Naive thymus-derived CD4-positive, alpha-beta T cell (primary cell): ENCODE measurements around the gene PCSK7. TPM values are rescaled to one million over a fixed set of nuclear protein-coding genes. Genes with fewer than 3 reads are reported as not detected.
A peak's percentile ranks its signal among the peaks of the same experiment; 100 is the strongest.

Experiments
- ATAC-seq: fragments of 150-1000 bp; cut with Tn5 transposase; 2 replicates; pipeline ENCODE4 v1.10.0; 2021; ENCODE audit warnings: mild to moderate bottlenecking, moderate library complexity
- CTCF ChIA-PET: fragments of 350-600 bp; sonication (Branson Sonifier 250); formaldehyde crosslinking; loops from one replicate; lab custom pipeline; 2021; ENCODE audit warnings: antibody characterized with exemption; lab: Charles Lee
- POLR2A ChIA-PET: fragments of 350-600 bp; sonication (Branson Sonifier 250); formaldehyde crosslinking; loops from one replicate; lab custom pipeline; 2021; ENCODE audit warnings: antibody characterized with exemption, inconsistent platforms; lab: Charles Lee
- DNase-seq, 9 donors: peaks; one replicate each; pipeline versions ENCODE4 v3.0.0 to v3.0.0-alpha.2; 2020 to 2022; ENCODE audit warnings: mixed read lengths in 1 of 9
- H3K27ac ChIP-seq: one replicate; pipeline ENCODE4 v1.7.0; 2013; ENCODE audit warnings: mild to moderate bottlenecking, low read depth, low read length, moderate library complexity
- H3K27me3 ChIP-seq, 2 donors: one replicate each; pipeline ENCODE4 v1.7.0; 2013; ENCODE audit warnings: low read length in 2 of 2, mild to moderate bottlenecking in 2 of 2, moderate library complexity in 2 of 2; ENCODE audit not compliant: control insufficient read depth in 2 of 2, insufficient read depth in 2 of 2
- H3K36me3 ChIP-seq, 3 experiments: 1 replicate in 2 of 3; 2 replicates in 1 of 3; pipeline ENCODE4 v1.7.0; 2013; ENCODE audit warnings: low read length in 3 of 3, mild to moderate bottlenecking in 3 of 3, moderate library complexity in 1 of 3; ENCODE audit not compliant: insufficient read depth in 3 of 3, control insufficient read depth in 2 of 3
- H3K4me1 ChIP-seq, 2 donors: one replicate each; pipeline ENCODE4 v1.7.0; 2013; ENCODE audit warnings: low read length in 2 of 2, mild to moderate bottlenecking in 2 of 2, moderate library complexity in 1 of 2; ENCODE audit not compliant: control insufficient read depth in 2 of 2, insufficient read depth in 2 of 2
- H3K4me3 ChIP-seq: 2 replicates; pipeline ENCODE4 v1.7.0; 2013; ENCODE audit warnings: mild to moderate bottlenecking, low read length
- H3K9me3 ChIP-seq, 3 experiments: 1 replicate in 2 of 3; 2 replicates in 1 of 3; pipeline ENCODE4 v1.7.0; 2013; ENCODE audit warnings: low read length in 3 of 3; ENCODE audit not compliant: control insufficient read depth in 2 of 3
- H3K27ac Mint-ChIP-seq, 9 donors: one replicate each; pipeline ENCODE4 v1.8.0; 2020 to 2022; ENCODE audit warnings: mixed read lengths in 9 of 9, mild to moderate bottlenecking in 8 of 9, moderate library complexity in 5 of 9, inconsistent platforms in 2 of 9
- H3K27me3 Mint-ChIP-seq, 5 donors: one replicate each; pipeline ENCODE4 v1.8.0; 2021 to 2022; ENCODE audit warnings: mixed read lengths in 5 of 5, mild to moderate bottlenecking in 1 of 5
- H3K36me3 Mint-ChIP-seq, 5 donors: one replicate each; pipeline ENCODE4 v1.8.0; 2020 to 2022; ENCODE audit warnings: mixed read lengths in 5 of 5, mild to moderate bottlenecking in 3 of 5, inconsistent platforms in 1 of 5
- H3K4me1 Mint-ChIP-seq, 7 donors: one replicate each; pipeline ENCODE4 v1.8.0; 2020 to 2022; ENCODE audit warnings: mixed read lengths in 7 of 7, mild to moderate bottlenecking in 3 of 7, inconsistent platforms in 1 of 7
- H3K4me3 Mint-ChIP-seq, 10 donors: one replicate each; pipeline ENCODE4 v1.8.0; 2020 to 2022; ENCODE audit warnings: mild to moderate bottlenecking in 10 of 10, mixed read lengths in 10 of 10, moderate library complexity in 6 of 10, inconsistent platforms in 2 of 10
- H3K9me3 Mint-ChIP-seq, 11 donors: one replicate each; pipeline ENCODE4 v1.8.0; 2020 to 2022; ENCODE audit warnings: mixed read lengths in 11 of 11, mild to moderate bottlenecking in 4 of 11, inconsistent platforms in 1 of 11, moderate library complexity in 1 of 11
- intact Hi-C, 2 donors: fragments of 100-400 bp; cut with micrococcal nuclease; formaldehyde crosslinking; loops; one replicate each; pipeline ENCODE4 v1.15.1; 2023
- polyA plus RNA-seq, 2 donors: library from polyadenylated mRNA; unstranded; fragments of 300-500 nt; fragmentation: Illumina TruSeq; gene quantifications; one replicate each; pipeline ENCODE4 v1.2.3, GENCODE V29; 2021
- total RNA-seq, 6 experiments: library from RNA in 5 of 6; stranded (reverse) in 5 of 6; gene quantifications; 1 replicate in 5 of 6; 2 replicates in 1 of 6; pipeline ENCODE4 v1.2.3 and lab custom pipeline; 2021 to 2026

Gene PCSK7
- total and polyA plus RNA-seq, 7 experiments from 2014 or later, result 45.4 to 319 (median 290) TPM

GRCh38 chr11:117197516-117198456, 34.1 kb downstream of the PCSK7 start:
- DNase-seq, result no peak
- no peak for ATAC-seq
- Mint-ChIP-seq H3K4me1 (peaks cover 3 to 12% (median 5%) of the 10 kb centered on the region in 7 donors), H3K4me3 (no peak overlapping the region), H3K36me3 (peaks cover 0 to 4% (median 0%) of the 10 kb centered on the region in 5 donors), H3K9me3 (no peaks in the 10 kb centered on the region), H3K27ac (peak overlapping the region in 6 of 9 donors; percentile 19 to 77 (median 57)), H3K27me3 (no peaks in the 10 kb centered on the region)
- no peaks in the 10 kb centered on the region for H3K9me3 ChIP-seq
- peaks cover 0 to 32% (median 0%) of the 10 kb centered on the region in 3 experiments for H3K36me3 ChIP-seq
- ChIA-PET CTCF (no interaction called here), POLR2A (interaction anchor here (1.2 kb wide), 1 partner anchor 26 kb away, joined by 4 read pairs; no protein-coding TSS in a partner anchor)
- no peak overlapping the region for H3K4me3 ChIP-seq
- no peak overlapping the region for H3K27ac ChIP-seq
- H3K27me3 ChIP-seq, result no peaks in the 10 kb centered on the region
- H3K4me1 ChIP-seq, result no peaks in the 10 kb centered on the region
- intact Hi-C loops, result loop anchor here in 1 of 2 donors (2.0 kb wide), 1 partner anchor 19 kb away; the partner anchor contains the start of gene SIDT2

- no peak overlapping the region for H3K4me3 ChIP-seq
- H3K36me3 Mint-ChIP-seq, result peaks cover 0 to 4% (median 0%) of the 10 kb centered on the region in 5 donors
- no peaks in the 10 kb centered on the region for H3K9me3 ChIP-seq
- H3K27ac ChIP-seq, result no peak overlapping the region
- ATAC-seq (no peak), DNase-seq (no peak)
- H3K9me3 Mint-ChIP-seq, result no peaks in the 10 kb centered on the region
- peaks cover 3 to 13% (median 6%) of the 10 kb centered on the region in 7 donors for H3K4me1 Mint-ChIP-seq
- H3K4me3 Mint-ChIP-seq, result no peak overlapping the region
- H3K27ac Mint-ChIP-seq, result peak overlapping the region in 2 of 9 donors; percentile 28 to 69
- POLR2A ChIA-PET, result interaction anchor here (1.2 kb wide), 1 partner anchor 27 kb away, joined by 4 read pairs; no protein-coding TSS in a partner anchor
- H3K27me3 ChIP-seq, result no peaks in the 10 kb centered on the region
- H3K4me1 ChIP-seq, result no peaks in the 10 kb centered on the region
- intact Hi-C loops, result loop anchor here in 1 of 2 donors (2.0 kb wide), 1 partner anchor 18 kb away; the partner anchor contains the start of gene SIDT2
- H3K27me3 Mint-ChIP-seq, result no peaks in the 10 kb centered on the region
- CTCF ChIA-PET, result no interaction called here
- peaks cover 0 to 39% (median 0%) of the 10 kb centered on the region in 3 experiments for H3K36me3 ChIP-seq
Observed at GRCh38 chr11:117197006-117197405, 34.9 kb downstream of the PCSK7 start.

GRCh38 chr11:117195761-117196160, 36.1 kb downstream of the PCSK7 start:
- Histone ChIP-seq H3K36me3 (peaks cover 0 to 38% (median 0%) of the 10 kb centered on the region in 3 experiments), H3K9me3 (no peaks in the 10 kb centered on the region), H3K27me3 (no peaks in the 10 kb centered on the region), H3K4me3 (no peak overlapping the region), H3K4me1 (no peaks in the 10 kb centered on the region), H3K27ac (no peak overlapping the region)
- ChIA-PET CTCF (no interaction called here), POLR2A (no interaction called here)
- DNase-seq (no peak), ATAC-seq (no peak)
- H3K9me3 Mint-ChIP-seq, result no peaks in the 10 kb centered on the region
- peaks cover 0 to 4% (median 0%) of the 10 kb centered on the region in 5 donors for H3K36me3 Mint-ChIP-seq
- H3K4me3 Mint-ChIP-seq, result no peak overlapping the region
- H3K27ac Mint-ChIP-seq, result peak overlapping the region in 5 of 9 donors; percentile 65 to 84 (median 70)
- intact Hi-C loops, result loop anchor here in 1 of 2 donors (2.0 kb wide), 1 partner anchor 17 kb away; the partner anchor contains the start of gene SIDT2
- H3K4me1 Mint-ChIP-seq, result peaks cover 3 to 13% (median 10%) of the 10 kb centered on the region in 7 donors
- H3K27me3 Mint-ChIP-seq, result no peaks in the 10 kb centered on the region

- Mint-ChIP-seq H3K4me3 (no peak overlapping the region), H3K27ac (peak overlapping the region in 7 of 9 donors; percentile 16 to 70 (median 59)), H3K27me3 (no peaks in the 10 kb centered on the region), H3K36me3 (peaks cover 0 to 4% (median 0%) of the 10 kb centered on the region in 5 donors), H3K4me1 (peaks cover 3 to 13% (median 10%) of the 10 kb centered on the region in 7 donors), H3K9me3 (no peaks in the 10 kb centered on the region)
- intact Hi-C loops, result no loop called here
- H3K27ac ChIP-seq, result no peak overlapping the region
- DNase-seq, result no peak
- no peak for ATAC-seq
- H3K9me3 ChIP-seq, result no peaks in the 10 kb centered on the region
- H3K4me1 ChIP-seq, result no peaks in the 10 kb centered on the region
- no peaks in the 10 kb centered on the region for H3K27me3 ChIP-seq
- peaks cover 0 to 38% (median 0%) of the 10 kb centered on the region in 3 experiments for H3K36me3 ChIP-seq
- no peak overlapping the region for H3K4me3 ChIP-seq
- ChIA-PET POLR2A (no interaction called here), CTCF (no interaction called here)
Observed at GRCh38 chr11:117195258-117195657, 36.6 kb downstream of the PCSK7 start.

DNA sequence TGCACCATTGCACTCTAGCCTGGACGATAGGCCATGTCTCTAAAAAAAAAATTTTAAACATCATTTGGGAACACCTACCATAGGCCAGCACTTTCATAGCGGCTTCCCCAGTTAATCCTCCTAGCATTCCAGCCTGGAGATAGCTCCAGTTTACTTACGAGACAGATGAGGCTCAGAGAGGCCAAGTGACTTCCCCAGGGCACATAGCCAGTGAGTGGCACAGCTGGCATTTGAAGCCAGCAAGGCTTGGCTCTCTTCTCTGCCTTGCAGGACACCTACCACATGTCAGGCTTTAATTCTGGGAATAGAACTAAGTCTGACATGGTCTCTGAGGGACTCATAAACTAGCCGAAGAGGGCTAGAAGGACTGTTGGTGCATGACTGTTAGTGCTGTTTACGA, 37.6 kb downstream of the PCSK7 start:
- Mint-ChIP-seq H3K36me3 (peaks cover 0 to 4% (median 0%) of the 10 kb centered on the region in 5 donors), H3K27ac (peak overlapping the region in 3 of 9 donors; percentile 21 to 32 (median 28)), H3K9me3 (no peaks in the 10 kb centered on the region), H3K27me3 (no peaks in the 10 kb centered on the region), H3K4me1 (peaks cover 3 to 13% (median 10%) of the 10 kb centered on the region in 7 donors), H3K4me3 (no peak overlapping the region)
- Histone ChIP-seq H3K27me3 (no peaks in the 10 kb centered on the region), H3K4me3 (no peak overlapping the region), H3K36me3 (peaks cover 0 to 40% (median 0%) of the 10 kb centered on the region in 3 experiments), H3K4me1 (no peaks in the 10 kb centered on the region), H3K27ac (no peak overlapping the region), H3K9me3 (no peaks in the 10 kb centered on the region)
- DNase-seq, result no peak
- intact Hi-C loops, result no loop called here
- POLR2A ChIA-PET, result interaction anchor here (1.5 kb wide), 1 partner anchor 15 kb away, joined by 3 read pairs; no protein-coding TSS in a partner anchor
- no peak for ATAC-seq
- CTCF ChIA-PET, result interaction anchor here (0.6 kb wide), 1 partner anchor 16 kb away, joined by 5 read pairs; the partner anchor contains the start of gene SIDT2

DNA sequence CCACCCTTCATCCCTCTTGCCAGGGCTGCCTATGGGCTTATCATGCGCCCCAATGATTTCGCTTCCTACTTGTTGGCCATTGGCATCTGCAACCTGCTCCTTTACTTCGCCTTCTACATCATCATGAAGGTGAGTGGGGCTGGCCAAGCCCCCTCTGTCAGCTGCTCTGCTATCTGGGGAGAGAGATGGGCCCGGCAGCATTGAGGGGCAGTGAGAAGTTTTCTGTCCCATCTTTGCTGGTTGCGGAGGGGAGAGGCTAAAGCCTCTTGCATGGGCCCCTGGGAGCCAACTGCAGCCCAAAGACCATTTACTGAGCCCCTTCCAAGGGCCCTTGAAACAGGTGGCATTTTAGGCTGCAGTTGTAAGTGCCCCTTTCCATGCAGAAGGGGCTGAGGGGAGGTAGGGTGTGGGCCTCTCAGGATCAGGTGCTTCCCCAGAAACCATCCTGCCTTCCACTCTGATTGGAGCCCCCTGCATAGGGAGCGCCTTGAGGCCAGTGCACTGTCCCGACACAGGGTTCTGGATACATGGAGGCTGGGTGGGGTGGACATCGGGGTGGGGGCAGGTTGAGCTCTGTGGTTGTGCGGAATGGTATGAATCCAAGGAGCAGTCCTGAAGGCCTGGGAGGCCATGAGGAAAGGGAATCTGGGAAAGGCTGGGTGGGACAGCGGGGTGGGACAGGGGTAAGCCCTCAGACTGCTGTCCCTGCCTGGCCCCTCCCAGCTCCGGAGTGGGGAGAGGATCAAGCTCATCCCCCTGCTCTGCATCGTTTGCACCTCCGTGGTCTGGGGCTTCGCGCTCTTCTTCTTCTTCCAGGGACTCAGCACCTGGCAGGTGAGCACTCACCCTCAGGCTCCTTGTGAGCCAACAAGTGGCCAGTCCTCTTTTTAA, 38.5 kb downstream of the PCSK7 start:
- peak overlapping the region in 7 of 9 donors; percentile 32 to 74 (median 55) for H3K27ac Mint-ChIP-seq
- ChIA-PET CTCF (no interaction called here), POLR2A (interaction anchor here (0.6 to 1.5 kb wide), 2 partner anchors 14 to 660 kb away, joined by 3 to 4 read pairs; no protein-coding TSS in a partner anchor)
- Histone ChIP-seq H3K27ac (no peak overlapping the region), H3K36me3 (peaks cover 0 to 47% (median 3%) of the 10 kb centered on the region in 3 experiments), H3K4me3 (no peak overlapping the region), H3K27me3 (no peaks in the 10 kb centered on the region), H3K9me3 (no peaks in the 10 kb centered on the region), H3K4me1 (no peaks in the 10 kb centered on the region)
- peaks cover 3 to 12% (median 9%) of the 10 kb centered on the region in 7 donors for H3K4me1 Mint-ChIP-seq
- H3K36me3 Mint-ChIP-seq, result peaks cover 0 to 4% (median 0%) of the 10 kb centered on the region in 5 donors
- no peak overlapping the region for H3K4me3 Mint-ChIP-seq
- ATAC-seq (no peak), DNase-seq (no peak)
- no peaks in the 10 kb centered on the region for H3K27me3 Mint-ChIP-seq
- intact Hi-C loops, result no loop called here
- no peaks in the 10 kb centered on the region for H3K9me3 Mint-ChIP-seq
